NCI-H2029 (cell line): ENCODE results near the gene BTBD17.

Source experiments
- DNase-seq: peaks from one replicate; lab custom pipeline; 2025; lab: John Stamatoyannopoulos, UW

The BTBD17 gene

GRCh38 chr17:74335529-74336062 lies 26.1 kb downstream of the BTBD17 start:
- no peak for DNase-seq

- no peak for DNase-seq
Measured at GRCh38 chr17:74334393-74335039, 27.2 kb downstream of the BTBD17 start.

- peak; percentile 90 for DNase-seq
Measured at GRCh38 chr17:74332763-74333283, 28.8 kb downstream of the BTBD17 start.

- peak; percentile 87 for DNase-seq
Measured at GRCh38 chr17:74332017-74332650, 29.5 kb downstream of the BTBD17 start.

GRCh38 chr17:74330446-74330845 lies 31.2 kb downstream of the BTBD17 start:
- peak; percentile 17 for DNase-seq

- no peak for DNase-seq
Measured at GRCh38 chr17:74329378-74329777, 32.3 kb downstream of the BTBD17 start.

GRCh38 chr17:74328487-74328886 lies 33.2 kb downstream of the BTBD17 start:
- DNase-seq: no peak

GRCh38 chr17:74326506-74326905 lies 35.2 kb downstream of the BTBD17 start:
- DNase-seq: no peak

- DNase-seq: peak; percentile 40
Measured at GRCh38 chr17:74325743-74326379, 35.8 kb downstream of the BTBD17 start, which contains the start of gene KIF19. Gene KIF19, plus strand, starts transcription at chr17:74326226. Its CDS starts 124 bp downstream, at chr17:74326350.

DNA sequence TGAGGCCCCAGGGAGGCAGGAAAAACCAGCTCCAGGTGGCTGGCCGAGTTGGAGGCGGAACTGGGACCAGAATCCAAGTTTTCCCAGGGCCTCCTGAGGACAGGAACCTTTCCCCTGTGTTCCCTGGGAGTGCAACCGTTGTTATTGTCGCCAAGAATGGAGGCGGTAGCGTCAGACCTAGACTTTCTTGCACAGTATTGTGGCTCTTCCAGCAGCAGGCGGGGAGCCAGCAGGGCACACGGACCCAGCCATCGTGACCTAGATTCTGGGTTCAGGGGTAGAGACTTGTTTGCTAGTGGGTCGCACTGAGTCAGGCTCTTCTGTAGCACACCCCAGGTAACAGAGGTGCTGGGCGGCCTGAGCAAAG lies 36.3 kb downstream of the BTBD17 start:
- no peak for DNase-seq

- no peak for DNase-seq
Measured at GRCh38 chr17:74324521-74324920, 37.1 kb downstream of the BTBD17 start.

GRCh38 chr17:74318391-74318790 lies 43.3 kb downstream of the BTBD17 start:
- no peak for DNase-seq

- no peak for DNase-seq
Measured at GRCh38 chr17:74317071-74317470, 44.6 kb downstream of the BTBD17 start.

GRCh38 chr17:74316220-74316619 lies 45.4 kb downstream of the BTBD17 start:
- no peak for DNase-seq

GRCh38 chr17:74314877-74315276 lies 46.8 kb downstream of the BTBD17 start:
- DNase-seq: no peak

DNA sequence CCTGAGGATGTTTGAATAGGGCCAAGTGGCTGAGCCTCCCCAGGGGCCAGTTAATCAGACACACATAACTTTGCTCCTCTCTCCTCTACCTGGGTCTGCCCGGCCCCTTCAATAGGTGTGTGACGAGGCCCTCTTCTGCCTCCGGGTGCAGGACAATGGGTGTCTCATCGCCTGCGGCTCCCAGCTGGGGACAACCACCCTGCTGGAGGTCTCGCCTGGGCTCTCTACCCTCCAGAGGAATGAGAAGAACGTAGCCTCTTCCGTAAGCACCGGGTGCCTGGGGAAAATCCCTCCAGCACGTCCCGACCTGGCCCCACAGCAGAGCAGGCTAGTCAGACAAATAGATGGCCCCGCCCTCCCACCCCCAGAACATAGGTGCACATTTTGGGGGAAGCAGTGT lies 51.8 kb downstream of the BTBD17 start:
- no peak for DNase-seq

DNA sequence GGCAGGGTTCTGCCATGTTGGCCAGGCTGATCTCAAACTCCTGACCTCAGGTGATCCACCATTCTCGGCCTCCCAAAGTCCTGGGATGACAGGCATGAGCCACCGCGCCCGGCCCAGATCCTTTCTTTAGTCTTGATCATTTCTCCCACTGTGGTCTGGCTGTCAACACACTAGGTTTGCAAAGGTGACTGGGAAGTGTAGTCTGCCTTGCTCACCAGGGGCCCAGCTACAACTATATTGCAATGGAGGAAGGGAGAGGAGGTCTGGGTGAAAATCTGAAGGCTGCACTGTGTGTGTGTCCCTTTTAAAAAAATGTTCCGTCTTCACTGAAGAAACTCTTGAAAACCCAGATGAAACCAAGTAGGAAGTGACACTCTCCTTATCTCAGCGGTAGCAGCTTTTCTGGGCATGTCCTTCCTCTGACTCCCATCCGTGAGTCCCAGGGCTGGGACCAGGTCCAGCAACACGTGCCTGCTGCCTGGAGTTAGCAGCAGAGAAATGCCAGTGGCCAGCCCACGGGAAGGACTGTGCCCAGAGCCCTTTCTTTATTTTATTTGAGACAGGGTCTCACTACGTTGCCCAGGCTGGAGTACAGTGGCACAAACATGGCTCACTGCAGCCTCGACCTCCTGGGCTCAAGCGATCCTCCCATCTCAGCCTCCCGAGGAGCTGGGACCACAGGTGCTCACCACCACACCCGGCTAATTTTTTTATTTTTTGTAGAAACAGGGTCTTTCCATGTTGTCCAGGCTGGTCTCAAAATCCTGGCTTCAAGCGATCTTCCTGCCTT lies 53.5 kb downstream of the BTBD17 start:
- no peak for DNase-seq
